ENCODE data around the gene ANKRD2. TPM values are rescaled to one million over a fixed set of nuclear protein-coding genes. Genes with fewer than 3 reads are reported as not detected.

The ANKRD2 gene
- total RNA-seq, 1 donor from 2014 or later = not detected

DNA sequence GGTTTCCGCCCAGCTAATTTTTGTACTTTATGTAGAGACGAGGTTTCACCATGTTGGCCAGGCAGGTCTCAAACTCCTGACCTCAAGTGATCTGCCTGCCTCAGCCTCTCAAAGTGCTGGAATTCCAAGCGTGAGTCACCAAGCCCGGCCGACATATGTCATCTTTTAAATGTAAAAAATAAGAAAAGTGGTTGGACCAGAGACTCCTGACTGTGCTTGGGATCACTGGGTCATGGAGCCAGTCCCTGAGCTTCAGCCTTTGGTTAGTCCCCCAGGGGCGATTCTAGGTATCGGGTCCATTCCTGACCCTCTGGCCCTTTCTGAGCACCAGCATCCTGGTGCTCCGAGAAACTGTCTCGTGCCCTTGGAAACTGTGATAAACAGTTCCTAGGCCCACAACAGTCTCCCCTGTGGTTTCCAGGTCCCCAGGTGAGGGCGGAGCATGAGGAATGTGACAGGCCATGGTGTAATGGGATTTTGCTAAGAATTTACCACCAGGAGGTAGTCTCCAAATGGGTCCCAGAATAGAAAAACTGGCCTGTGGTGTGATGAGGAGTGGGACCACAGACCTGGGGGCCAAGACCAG lies 41.1 kb upstream of the ANKRD2 start:
- H3K9me3 Mint-ChIP-seq = peaks cover 3% of the 10 kb centered on the region
- H3K36me3 Mint-ChIP-seq (ENCODE audit: low read depth) = peaks cover 5% of the 10 kb centered on the region
- TF ChIP-seq, protein P1, sequence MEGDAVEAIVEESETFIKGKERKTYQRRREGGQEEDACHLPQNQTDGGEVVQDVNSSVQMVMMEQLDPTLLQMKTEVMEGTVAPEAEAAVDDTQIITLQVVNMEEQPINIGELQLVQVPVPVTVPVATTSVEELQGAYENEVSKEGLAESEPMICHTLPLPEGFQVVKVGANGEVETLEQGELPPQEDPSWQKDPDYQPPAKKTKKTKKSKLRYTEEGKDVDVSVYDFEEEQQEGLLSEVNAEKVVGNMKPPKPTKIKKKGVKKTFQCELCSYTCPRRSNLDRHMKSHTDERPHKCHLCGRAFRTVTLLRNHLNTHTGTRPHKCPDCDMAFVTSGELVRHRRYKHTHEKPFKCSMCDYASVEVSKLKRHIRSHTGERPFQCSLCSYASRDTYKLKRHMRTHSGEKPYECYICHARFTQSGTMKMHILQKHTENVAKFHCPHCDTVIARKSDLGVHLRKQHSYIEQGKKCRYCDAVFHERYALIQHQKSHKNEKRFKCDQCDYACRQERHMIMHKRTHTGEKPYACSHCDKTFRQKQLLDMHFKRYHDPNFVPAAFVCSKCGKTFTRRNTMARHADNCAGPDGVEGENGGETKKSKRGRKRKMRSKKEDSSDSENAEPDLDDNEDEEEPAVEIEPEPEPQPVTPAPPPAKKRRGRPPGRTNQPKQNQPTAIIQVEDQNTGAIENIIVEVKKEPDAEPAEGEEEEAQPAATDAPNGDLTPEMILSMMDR (conservative IDR thresholded peaks at IDR 0.05) = no peak
- H3K4me3 Mint-ChIP-seq = no peak overlapping the region
- no peak for DNase-seq (ENCODE audit: low read depth, low spot score)
- no peaks in the 10 kb centered on the region for H3K27me3 Mint-ChIP-seq (ENCODE audit: low read depth)
- H3K4me1 Mint-ChIP-seq = peaks cover 6% of the 10 kb centered on the region
- H3K27ac Mint-ChIP-seq (ENCODE audit: unreplicated experiment) = peak overlapping the region; percentile 75

DNA sequence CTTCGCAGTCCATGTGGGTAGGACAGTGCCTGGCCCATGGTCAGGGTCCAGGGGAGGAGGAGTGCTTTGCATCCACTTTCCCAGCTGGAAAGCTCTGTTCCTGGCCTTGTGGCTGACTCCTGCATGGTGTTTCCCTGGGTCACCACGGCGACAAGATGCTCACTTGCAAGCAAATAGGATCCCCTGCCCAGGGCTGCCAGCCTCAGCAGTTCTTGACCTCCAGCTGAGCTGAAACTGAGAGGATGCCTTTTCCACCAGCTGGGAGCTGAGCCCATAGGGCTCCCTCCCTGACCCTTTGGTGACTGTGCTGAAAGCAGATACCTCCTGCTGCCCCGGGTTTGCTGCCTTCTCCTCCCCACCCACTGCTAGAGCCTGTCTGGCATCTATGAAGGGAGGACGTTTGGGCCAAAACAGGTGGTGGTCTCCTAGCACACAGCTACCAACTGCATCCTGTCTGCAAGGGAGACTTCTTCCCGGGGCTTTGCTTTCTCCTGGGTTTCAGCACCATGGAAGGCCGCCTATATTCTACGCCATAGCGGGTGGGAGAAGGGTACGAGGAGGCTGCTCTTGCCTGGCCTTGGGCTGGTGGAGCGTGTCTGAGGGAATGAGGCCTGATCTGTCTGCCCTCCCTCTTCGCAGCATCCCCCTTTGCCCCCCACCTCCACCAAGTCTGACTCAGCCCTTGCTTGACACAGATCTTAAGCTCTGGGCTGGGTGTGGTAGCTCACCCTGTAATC lies 39.5 kb upstream of the ANKRD2 start:
- no peaks in the 10 kb centered on the region for H3K27me3 Mint-ChIP-seq (ENCODE audit: low read depth)
- peaks cover 3% of the 10 kb centered on the region for H3K9me3 Mint-ChIP-seq
- H3K27ac Mint-ChIP-seq (ENCODE audit: unreplicated experiment) = peak overlapping the region; percentile 64
- TF ChIP-seq, protein P1 (conservative IDR thresholded peaks at IDR 0.05) = no peak
- H3K36me3 Mint-ChIP-seq (ENCODE audit: low read depth) = peaks cover 5% of the 10 kb centered on the region
- no peak for DNase-seq (ENCODE audit: low read depth, low spot score)
- peaks cover 6% of the 10 kb centered on the region for H3K4me1 Mint-ChIP-seq
- H3K4me3 Mint-ChIP-seq = no peak overlapping the region

DNA sequence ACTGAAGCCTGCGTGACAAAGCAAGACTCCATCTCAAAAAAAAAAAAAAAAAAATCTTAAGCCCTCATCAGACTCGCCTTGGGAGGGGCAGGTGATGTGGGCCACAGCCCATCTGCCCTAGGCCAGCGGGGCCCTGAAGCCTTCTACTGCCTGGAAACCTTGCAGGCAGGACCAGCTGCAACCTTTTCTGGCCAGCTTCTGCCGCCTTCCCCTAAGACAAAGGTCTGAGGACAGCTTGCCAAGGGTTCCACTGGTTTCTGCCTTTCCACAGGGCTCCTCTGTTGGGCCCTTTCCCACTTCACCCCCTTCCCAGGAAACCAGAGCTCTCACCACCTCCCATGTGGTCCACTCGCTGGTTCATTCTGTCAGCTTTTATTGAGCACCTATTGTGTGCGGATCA lies 38.7 kb upstream of the ANKRD2 start:
- Mint-ChIP-seq H3K27me3 (ENCODE audit: low read depth) (no peaks in the 10 kb centered on the region), H3K4me3 (no peak overlapping the region), H3K27ac (ENCODE audit: unreplicated experiment) (no peak overlapping the region), H3K9me3 (peaks cover 3% of the 10 kb centered on the region), H3K36me3 (ENCODE audit: low read depth) (peaks cover 5% of the 10 kb centered on the region), H3K4me1 (peaks cover 6% of the 10 kb centered on the region)
- DNase-seq (ENCODE audit: low read depth, low spot score) = no peak
- TF ChIP-seq, protein P1 (conservative IDR thresholded peaks at IDR 0.05) = no peak

DNA sequence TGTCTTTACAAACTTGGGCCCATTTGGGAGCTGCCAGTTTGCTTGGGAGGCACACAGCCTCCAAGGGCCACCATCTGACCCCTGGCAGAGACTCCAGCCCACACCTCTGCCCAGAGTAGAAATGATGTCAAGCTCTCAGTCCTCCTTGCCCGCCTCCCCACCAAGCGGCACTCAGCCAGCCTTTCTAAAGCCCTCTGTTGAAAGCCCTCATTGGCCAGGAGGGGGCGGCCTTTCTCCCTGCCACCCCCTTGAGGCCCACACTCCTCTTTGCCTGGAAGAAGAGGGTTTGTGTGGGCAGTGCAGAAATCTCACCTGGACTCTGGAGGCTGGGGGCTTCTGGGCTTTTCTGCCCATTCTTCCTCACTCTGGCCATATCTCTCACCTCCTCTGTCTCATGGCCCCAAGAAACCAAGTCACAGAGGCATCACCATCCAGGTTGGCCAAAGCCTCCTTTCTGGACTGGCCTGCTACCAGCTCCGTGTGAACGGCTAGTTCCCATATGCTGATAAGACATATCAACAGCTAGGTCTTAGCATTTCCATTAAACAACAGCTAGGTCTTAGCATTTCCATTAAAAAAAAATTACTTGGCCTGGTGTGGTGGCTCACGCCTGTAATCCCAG lies 37.7 kb upstream of the ANKRD2 start:
- no peak overlapping the region for H3K4me3 Mint-ChIP-seq
- H3K27ac Mint-ChIP-seq (ENCODE audit: unreplicated experiment) = no peak overlapping the region
- DNase-seq (ENCODE audit: low read depth, low spot score) = no peak
- peaks cover 2% of the 10 kb centered on the region for H3K9me3 Mint-ChIP-seq
- TF ChIP-seq, protein P1 (conservative IDR thresholded peaks at IDR 0.05) = peak; percentile 51
- no peaks in the 10 kb centered on the region for H3K27me3 Mint-ChIP-seq (ENCODE audit: low read depth)
- H3K4me1 Mint-ChIP-seq = peaks cover 8% of the 10 kb centered on the region
- peaks cover 2% of the 10 kb centered on the region for H3K36me3 Mint-ChIP-seq (ENCODE audit: low read depth)

DNA sequence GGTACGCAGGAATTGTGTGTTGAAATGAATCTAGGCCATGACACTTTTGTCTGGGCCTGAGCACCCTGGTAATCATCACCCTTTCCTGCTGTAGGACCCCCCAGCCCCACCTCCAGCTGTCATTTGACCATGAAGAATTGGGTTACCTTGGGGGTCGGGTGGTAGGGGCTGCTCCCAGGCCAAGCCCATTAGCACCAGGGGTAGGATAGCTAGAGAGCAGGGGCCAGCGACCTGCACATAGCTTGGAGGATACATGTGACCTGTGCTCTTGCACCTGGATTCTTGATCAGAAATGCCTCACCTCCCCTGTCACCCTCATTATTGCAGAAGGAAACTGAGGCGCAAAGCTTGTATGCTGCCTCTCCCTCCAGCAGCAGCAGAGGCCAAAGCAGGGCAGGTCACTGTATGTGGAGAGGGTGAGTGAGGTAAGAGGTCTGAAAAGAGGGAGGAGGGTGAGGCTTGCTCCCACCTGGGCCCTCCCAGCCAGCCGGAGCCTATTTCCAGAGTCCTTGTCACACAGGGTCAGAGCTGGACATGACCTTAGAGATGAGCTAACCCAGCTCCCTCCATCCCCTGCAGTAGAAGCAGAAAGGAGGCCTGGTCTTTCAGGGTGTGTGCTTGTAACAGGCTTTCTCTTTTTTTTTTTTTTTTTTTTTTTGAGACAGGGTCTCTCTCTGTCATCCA lies 35.3 kb upstream of the ANKRD2 start:
- H3K36me3 Mint-ChIP-seq (ENCODE audit: low read depth) = no peaks in the 10 kb centered on the region
- no peaks in the 10 kb centered on the region for H3K9me3 Mint-ChIP-seq
- H3K4me3 Mint-ChIP-seq = no peak overlapping the region
- peaks cover 17% of the 10 kb centered on the region for H3K4me1 Mint-ChIP-seq
- no peak for DNase-seq (ENCODE audit: low read depth, low spot score)
- TF ChIP-seq, protein P1 (conservative IDR thresholded peaks at IDR 0.05) = no peak
- no peak overlapping the region for H3K27ac Mint-ChIP-seq (ENCODE audit: unreplicated experiment)
- no peaks in the 10 kb centered on the region for H3K27me3 Mint-ChIP-seq (ENCODE audit: low read depth)
